HEK293T (cell line): ENCODE measurements around the gene KIRREL3.

Experiments
- CTCF ChIA-PET: fragments of 350-600 bp; formaldehyde crosslinking; extraction: SDS; loops from one replicate; lab custom pipeline; 2021; ENCODE audit warnings: antibody characterized with exemption, inconsistent platforms; lab: Yijun Ruan, JAX
- POLR2A ChIA-PET: fragments of 350-600 bp; formaldehyde crosslinking; extraction: SDS; loops from one replicate; lab custom pipeline; 2020; ENCODE audit warnings: antibody characterized with exemption, inconsistent platforms; lab: Yijun Ruan, JAX
- DNase-seq: peaks from one replicate; pipeline ENCODE4 v3.0.0; 2012; ENCODE audit warnings: mixed read lengths; ENCODE audit errors: extremely low spot score
- ARNT ChIP-seq: fragments of 450-650 bp; IDR thresholded peaks from 2 replicates; pipeline ENCODE4 v1.6.1; 2017; ENCODE audit warnings: mild to moderate bottlenecking
- BHLHE40 ChIP-seq: fragments of 450-650 bp; IDR thresholded peaks from 2 replicates; pipeline ENCODE4 v1.6.1; 2016; ENCODE audit warnings: mild to moderate bottlenecking, moderate library complexity, borderline replicate concordance
- CTBP1 ChIP-seq: fragments of 450-650 bp; IDR thresholded peaks from 2 replicates; pipeline ENCODE4 v1.6.1; 2016; ENCODE audit warnings: borderline replicate concordance
- ELF4 ChIP-seq: fragments of 450-650 bp; IDR thresholded peaks from 2 replicates; pipeline ENCODE4 v1.6.1; 2017; ENCODE audit warnings: antibody characterized with exemption
- FOXA1 ChIP-seq: fragments of 450-650 bp; IDR thresholded peaks from 2 replicates; pipeline ENCODE4 v1.6.1; 2016; ENCODE audit warnings: mild to moderate bottlenecking
- FOXK2 ChIP-seq: fragments of 450-650 bp; IDR thresholded peaks from 2 replicates; pipeline ENCODE4 v1.6.1; 2016; ENCODE audit warnings: mild to moderate bottlenecking
- FOXM1 ChIP-seq: fragments of 450-650 bp; IDR thresholded peaks from 2 replicates; pipeline ENCODE4 v1.6.1; 2017; ENCODE audit warnings: mild to moderate bottlenecking, borderline replicate concordance
- HDGF ChIP-seq: fragments of 450-650 bp; IDR thresholded peaks from 2 replicates; pipeline ENCODE4 v1.6.1; 2017; ENCODE audit warnings: antibody characterized with exemption, borderline replicate concordance
- L3MBTL2 ChIP-seq: fragments of 450-650 bp; conservative IDR thresholded peaks from 2 replicates; pipeline ENCODE4 v1.6.1; 2016; ENCODE audit warnings: mild to moderate bottlenecking
- LEF1 ChIP-seq: fragments of 450-650 bp; IDR thresholded peaks from 2 replicates; pipeline ENCODE4 v1.6.1; 2017; ENCODE audit warnings: mild to moderate bottlenecking, borderline replicate concordance
- NFRKB ChIP-seq: fragments of 450-650 bp; IDR thresholded peaks from 2 replicates; pipeline ENCODE4 v1.6.1; 2016; ENCODE audit warnings: mild to moderate bottlenecking, moderate library complexity
- PKNOX1 ChIP-seq: fragments of 450-650 bp; IDR thresholded peaks from 2 replicates; pipeline ENCODE4 v1.6.1; 2016
- SP1 ChIP-seq: fragments of 450-650 bp; IDR thresholded peaks from 2 replicates; pipeline ENCODE4 v1.6.1; 2017
- SUZ12 ChIP-seq: fragments of 450-650 bp; IDR thresholded peaks from 2 replicates; pipeline ENCODE4 v1.6.1; 2016; ENCODE audit warnings: mild to moderate bottlenecking
- TARDBP ChIP-seq: fragments of 450-650 bp; IDR thresholded peaks from 2 replicates; pipeline ENCODE4 v1.6.1; 2016
- ZNF384 ChIP-seq: fragments of 450-650 bp; IDR thresholded peaks from 2 replicates; pipeline ENCODE4 v1.6.1; 2016

Gene KIRREL3

DNA sequence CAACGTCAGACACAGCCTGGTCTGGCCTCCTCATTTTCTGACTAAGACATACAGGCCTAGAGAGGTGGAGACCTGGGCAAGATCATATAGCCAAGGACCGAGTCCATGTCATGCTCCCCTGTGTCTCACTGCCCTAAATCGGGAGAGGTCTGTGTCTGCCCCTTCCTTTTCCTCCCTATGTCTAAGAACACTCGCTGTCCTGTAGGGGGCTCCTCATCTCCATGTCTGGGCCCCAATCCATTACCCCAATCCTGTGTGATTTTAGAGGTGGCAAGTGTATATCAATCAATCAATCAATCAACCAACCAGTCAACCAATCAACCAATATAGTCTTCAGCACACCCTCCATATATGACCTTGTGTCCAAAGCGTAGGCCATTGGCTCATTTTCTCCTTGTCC, 125.7 kb downstream of the KIRREL3 start:
- ChIA-PET CTCF (no interaction called here), POLR2A (no interaction called here)
- TF ChIP-seq FOXA1 (no peak), ELF4 (no peak)
- DNase-seq = no peak

- ChIA-PET POLR2A (no interaction called here), CTCF (no interaction called here)
- DNase-seq = no peak
Observed at GRCh38 chr11:126874276-126874675, 126.3 kb downstream of the KIRREL3 start.

GRCh38 chr11:126871792-126872191, 128.8 kb downstream of the KIRREL3 start:
- no peak for DNase-seq
- ChIA-PET CTCF (no interaction called here), POLR2A (no interaction called here)
- TF ChIP-seq NFRKB (no peak), TARDBP (no peak), BHLHE40 (no peak), FOXK2 (no peak), ELF4 (no peak)

More at GRCh38 chr11:126874276-126874675, 126.3 kb downstream of the KIRREL3 start:
- TF ChIP-seq FOXK2 (no peak), FOXA1 (no peak), LEF1 (no peak), BHLHE40 (no peak), HDGF (no peak), TARDBP (no peak), NFRKB (no peak), SP1 (no peak), PKNOX1 (no peak), FOXM1 (no peak), CTBP1 (no peak), SUZ12 (no peak), ARNT (no peak), ZNF384 (no peak), ELF4 (no peak), L3MBTL2 (no peak)

- ChIA-PET POLR2A (no interaction called here), CTCF (no interaction called here)
- no peak for TF ChIP-seq SUZ12
- no peak for TF ChIP-seq NFRKB
- no peak for TF ChIP-seq ZNF384
- TF ChIP-seq PKNOX1 = no peak
- no peak for TF ChIP-seq TARDBP
- no peak for TF ChIP-seq LEF1
- no peak for TF ChIP-seq CTBP1
- no peak for TF ChIP-seq BHLHE40
- TF ChIP-seq ELF4 = no peak
- no peak for TF ChIP-seq FOXA1
- TF ChIP-seq L3MBTL2 = no peak
- no peak for TF ChIP-seq HDGF
- no peak for TF ChIP-seq SP1
- no peak for TF ChIP-seq FOXK2
- TF ChIP-seq ARNT = no peak
- no peak for DNase-seq
Observed at GRCh38 chr11:126870021-126870420, 130.5 kb downstream of the KIRREL3 start.

- TF ChIP-seq SUZ12 (no peak), BHLHE40 (no peak), NFRKB (no peak), TARDBP (no peak), ZNF384 (no peak), ELF4 (no peak), FOXA1 (no peak), CTBP1 (no peak), LEF1 (no peak)
- DNase-seq = no peak
- ChIA-PET CTCF (no interaction called here), POLR2A (no interaction called here)
Observed at GRCh38 chr11:126868741-126869140, 131.8 kb downstream of the KIRREL3 start.

- CTCF ChIA-PET = no interaction called here
- TF ChIP-seq SP1 = no peak
- no peak for TF ChIP-seq TARDBP
- no peak for TF ChIP-seq FOXK2
- no peak for TF ChIP-seq PKNOX1
- no peak for TF ChIP-seq FOXA1
- no peak for TF ChIP-seq CTBP1
- no peak for TF ChIP-seq ZNF384
- TF ChIP-seq ELF4 = no peak
- TF ChIP-seq L3MBTL2 = no peak
- TF ChIP-seq LEF1 = no peak
- no peak for TF ChIP-seq BHLHE40
- DNase-seq = no peak
- POLR2A ChIA-PET = no interaction called here
Observed at GRCh38 chr11:126864934-126865333, 135.6 kb downstream of the KIRREL3 start.

DNA sequence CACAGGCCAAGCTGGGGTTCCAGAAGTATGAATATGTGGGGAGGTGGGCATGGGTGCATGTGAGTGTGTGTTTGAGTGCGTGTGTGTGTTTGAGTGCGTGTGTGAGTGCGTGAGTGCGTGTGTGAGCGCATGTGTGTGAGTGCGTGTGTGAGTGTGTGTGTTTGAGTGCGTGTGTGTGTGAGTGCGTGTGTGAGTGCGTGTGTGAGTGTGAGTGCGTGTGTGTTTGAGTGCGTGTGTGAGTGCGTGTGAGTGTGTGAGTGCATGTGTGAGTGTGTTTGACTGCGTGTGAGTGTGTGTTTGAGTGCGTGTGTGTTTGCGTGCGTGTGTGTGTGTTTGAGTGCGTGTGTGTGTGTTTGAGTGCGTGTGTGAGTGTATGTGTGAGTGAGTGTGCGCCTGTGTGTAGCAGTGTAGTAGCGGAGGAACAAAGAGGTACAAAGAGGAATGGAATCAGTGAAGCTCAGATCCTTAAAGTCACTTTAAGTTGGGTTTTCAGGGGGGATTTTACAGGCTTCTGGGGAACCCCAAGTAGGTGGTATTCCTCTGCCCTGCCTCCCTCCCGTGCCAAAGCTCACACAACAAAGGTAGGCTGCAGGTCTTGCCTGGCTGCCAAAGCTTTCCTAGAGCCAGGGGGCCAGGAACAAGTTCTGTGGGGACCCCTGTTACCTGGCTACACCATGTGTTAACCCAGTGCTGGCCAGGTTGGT, 137.1 kb downstream of the KIRREL3 start:
- no peak for TF ChIP-seq LEF1
- TF ChIP-seq FOXA1 = no peak
- no peak for TF ChIP-seq ELF4
- TF ChIP-seq CTBP1 = no peak
- TF ChIP-seq TARDBP = no peak
- TF ChIP-seq PKNOX1 = no peak
- no peak for TF ChIP-seq BHLHE40
- TF ChIP-seq ARNT = no peak
- no peak for TF ChIP-seq HDGF
- TF ChIP-seq FOXK2 = no peak
- no peak for TF ChIP-seq L3MBTL2
- TF ChIP-seq SUZ12 = no peak
- TF ChIP-seq FOXM1 = no peak
- no peak for TF ChIP-seq ZNF384
- no peak for TF ChIP-seq NFRKB
- no peak for TF ChIP-seq SP1
- ChIA-PET POLR2A (no interaction called here), CTCF (no interaction called here)
- DNase-seq = no peak
